Activated naive CD8-positive, alpha-beta T cell treated with anti-CD3 and anti-CD28 coated beads, Interleukin-2, amount 50 U/mL, for 24 hours (primary cell): Measurements from ENCODE around the gene FAM98B.
"Not testable (repeated sequence)": the region's sequence is repeated elsewhere in the genome, so short reads cannot be mapped to it uniquely, and the experiment has no call there.

Experiments used
- ATAC-seq: fragments of 150-1000 bp; cut with Tn5 transposase; one replicate; pipeline ENCODE4 v1.10.0; 2021
- DNase-seq: peaks from one replicate; pipeline ENCODE4 v3.0.0; 2021
- H3K27ac Mint-ChIP-seq: one replicate; pipeline ENCODE4 v1.8.0; 2021; ENCODE audit warnings: mild to moderate bottlenecking, mixed read lengths
- H3K27me3 Mint-ChIP-seq: one replicate; pipeline ENCODE4 v1.8.0; 2021; ENCODE audit warnings: mixed read lengths
- H3K36me3 Mint-ChIP-seq: one replicate; pipeline ENCODE4 v1.8.0; 2021; ENCODE audit warnings: low read depth, mixed read lengths
- H3K4me1 Mint-ChIP-seq: one replicate; pipeline ENCODE4 v1.8.0; 2021; ENCODE audit warnings: mixed read lengths
- H3K4me3 Mint-ChIP-seq: one replicate; pipeline ENCODE4 v1.8.0; 2021; ENCODE audit warnings: mild to moderate bottlenecking, moderate library complexity, mixed read lengths
- H3K9me3 Mint-ChIP-seq: one replicate; pipeline ENCODE4 v1.8.0; 2021; ENCODE audit warnings: mixed read lengths

FAM98B gene

GRCh38 chr15:38453971-38454695 is at the start of gene FAM98B:
Gene FAM98B (plus strand): TSS chr15:38454127. CDS start chr15:38454162, 35 bp downstream.
- H3K27me3 Mint-ChIP-seq: no peaks in the 10 kb centered on the region
- DNase-seq (peak; percentile 94), ATAC-seq (peak; percentile 98)
- peak within 1 kb of the TSS; percentile 92 for H3K27ac Mint-ChIP-seq
- H3K4me3 Mint-ChIP-seq: peak within 1 kb of the TSS; percentile 89
- peaks cover 34% of the 10 kb centered on the region for H3K4me1 Mint-ChIP-seq
- no peaks in the 10 kb centered on the region for H3K9me3 Mint-ChIP-seq
- peaks cover 3% of the 10 kb centered on the region for H3K36me3 Mint-ChIP-seq

DNA sequence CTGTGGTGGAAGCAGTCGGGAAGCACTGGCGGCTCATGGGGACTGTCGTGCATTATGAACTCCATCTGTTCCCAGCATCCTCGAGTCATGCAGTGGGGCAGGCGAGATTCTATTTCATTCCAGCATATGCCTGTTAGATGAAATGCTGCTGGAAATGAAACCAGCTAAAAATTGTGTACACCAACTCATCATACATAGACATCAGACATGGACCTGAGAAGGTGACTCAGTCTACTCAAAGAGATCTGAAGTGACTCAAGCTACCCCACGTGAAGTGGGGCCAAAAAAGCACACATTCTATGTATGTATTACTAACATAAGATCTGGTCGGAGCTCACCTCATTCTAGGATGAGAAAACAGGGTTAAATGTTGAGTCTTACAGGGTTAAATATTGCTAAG is 47.5 kb upstream of the FAM98B start:
- Mint-ChIP-seq H3K9me3 (no peaks in the 10 kb centered on the region), H3K4me3 (no peak overlapping the region), H3K4me1 (no peaks in the 10 kb centered on the region), H3K27me3 (peaks cover 6% of the 10 kb centered on the region), H3K27ac (no peak overlapping the region), H3K36me3 (no peaks in the 10 kb centered on the region)
- ATAC-seq (no peak), DNase-seq (no peak)

- Mint-ChIP-seq H3K9me3 (no peaks in the 10 kb centered on the region), H3K27ac (no peak overlapping the region), H3K4me3 (no peak overlapping the region), H3K36me3 (no peaks in the 10 kb centered on the region), H3K4me1 (no peaks in the 10 kb centered on the region), H3K27me3 (peaks cover 7% of the 10 kb centered on the region)
- DNase-seq: no peak
- ATAC-seq: no peak
Measured at GRCh38 chr15:38408576-38408975, 45.4 kb upstream of the FAM98B start.

DNA sequence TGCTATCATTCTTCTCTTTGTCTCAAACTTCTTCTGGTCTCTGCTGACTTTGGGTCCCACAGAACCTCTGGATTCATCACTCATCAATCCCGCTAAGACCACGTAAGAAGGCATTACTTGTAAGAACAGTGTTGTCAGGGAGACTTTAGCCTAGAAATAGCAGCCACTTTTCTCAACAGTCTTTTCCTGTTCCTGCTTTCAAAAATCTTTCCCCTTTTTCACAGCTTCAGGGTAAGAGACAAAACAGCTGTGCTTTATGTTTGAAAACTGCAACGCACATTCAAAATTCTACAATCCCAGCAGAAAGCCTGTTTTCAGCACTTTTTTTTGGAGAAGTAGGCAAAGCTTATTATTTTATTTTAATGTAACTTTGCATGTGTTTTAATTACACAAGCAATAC is 42.0 kb upstream of the FAM98B start:
- H3K36me3 Mint-ChIP-seq: no peaks in the 10 kb centered on the region
- H3K9me3 Mint-ChIP-seq: no peaks in the 10 kb centered on the region
- H3K4me3 Mint-ChIP-seq: no peak overlapping the region
- no peak for ATAC-seq
- no peak overlapping the region for H3K27ac Mint-ChIP-seq
- H3K4me1 Mint-ChIP-seq: no peaks in the 10 kb centered on the region
- DNase-seq: no peak
- peaks cover 29% of the 10 kb centered on the region for H3K27me3 Mint-ChIP-seq

DNA sequence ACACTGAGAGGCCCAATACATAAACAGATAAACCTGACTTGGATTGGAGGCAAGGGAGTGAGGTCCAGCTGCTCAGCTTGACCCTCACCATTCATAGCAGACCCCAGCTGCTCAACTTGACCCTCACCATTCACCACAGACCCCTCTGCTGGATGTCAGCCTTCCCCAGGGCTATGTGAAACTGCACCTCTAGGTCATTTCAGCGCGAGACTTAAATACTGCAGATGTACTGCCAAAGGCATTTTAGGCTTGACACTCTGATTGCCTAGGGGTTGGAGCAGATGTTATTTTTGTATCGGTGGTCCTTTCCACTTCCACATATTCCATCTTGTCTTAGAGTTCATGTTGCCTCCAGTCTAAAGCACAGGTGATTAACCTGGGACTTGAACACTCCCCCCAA is 41.5 kb upstream of the FAM98B start:
- no peaks in the 10 kb centered on the region for H3K9me3 Mint-ChIP-seq
- H3K4me3 Mint-ChIP-seq: no peak overlapping the region
- DNase-seq: no peak
- H3K36me3 Mint-ChIP-seq: no peaks in the 10 kb centered on the region
- H3K27me3 Mint-ChIP-seq: peaks cover 30% of the 10 kb centered on the region
- no peak for ATAC-seq
- H3K27ac Mint-ChIP-seq: no peak overlapping the region
- no peaks in the 10 kb centered on the region for H3K4me1 Mint-ChIP-seq

DNA sequence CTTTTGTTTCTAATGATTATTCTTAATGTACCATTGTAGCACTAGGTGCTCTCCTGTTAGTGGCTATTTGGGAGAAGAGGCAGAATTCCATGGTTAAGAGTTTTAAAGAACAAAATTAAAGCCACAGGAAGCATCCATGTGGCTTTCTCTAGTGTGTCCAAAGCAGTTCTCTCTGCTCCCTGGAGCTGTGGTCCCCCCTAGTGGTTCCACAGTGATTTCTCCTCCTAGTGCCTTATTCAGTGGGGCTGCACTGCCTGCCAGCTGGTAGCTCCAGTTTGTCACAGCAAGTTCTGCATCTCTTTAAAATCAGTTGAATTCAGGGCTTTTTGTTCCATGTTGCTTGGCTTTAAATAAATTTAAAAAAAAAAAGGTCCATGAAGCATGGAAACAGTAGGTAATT is 39.6 kb upstream of the FAM98B start:
- ATAC-seq (peak; percentile 43), DNase-seq (peak; percentile 7)
- Mint-ChIP-seq H3K27me3 (peaks cover 33% of the 10 kb centered on the region), H3K4me1 (no peaks in the 10 kb centered on the region), H3K27ac (no peak overlapping the region), H3K4me3 (no peak overlapping the region), H3K9me3 (no peaks in the 10 kb centered on the region), H3K36me3 (no peaks in the 10 kb centered on the region)

- no peaks in the 10 kb centered on the region for H3K4me1 Mint-ChIP-seq
- no peak for ATAC-seq
- no peaks in the 10 kb centered on the region for H3K9me3 Mint-ChIP-seq
- no peaks in the 10 kb centered on the region for H3K36me3 Mint-ChIP-seq
- peaks cover 23% of the 10 kb centered on the region for H3K27me3 Mint-ChIP-seq
- no peak overlapping the region for H3K4me3 Mint-ChIP-seq
- H3K27ac Mint-ChIP-seq: no peak overlapping the region
- no peak for DNase-seq
Measured at GRCh38 chr15:38421069-38421690, 32.7 kb upstream of the FAM98B start.

DNA sequence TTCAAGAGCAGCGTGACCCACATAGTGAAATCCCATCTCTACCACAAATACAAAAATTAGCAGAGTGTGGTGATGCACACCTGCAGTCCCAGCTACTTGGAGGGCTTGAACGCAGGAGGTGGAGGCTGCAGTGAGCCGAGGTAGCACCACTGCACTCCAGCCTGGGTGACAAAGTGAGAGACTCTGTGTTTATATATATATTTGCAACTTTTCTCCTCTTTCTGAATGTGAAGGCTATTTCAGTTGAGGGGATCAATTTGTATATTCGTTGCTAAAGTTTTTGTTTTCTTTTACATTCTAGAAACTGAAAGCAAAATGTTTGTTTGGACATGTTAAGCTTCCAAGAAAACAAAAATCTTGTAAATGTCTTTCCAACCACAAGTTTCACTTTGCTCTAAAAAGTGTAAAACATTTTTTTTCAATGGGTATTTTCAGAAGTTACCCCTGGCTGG is 29.8 kb upstream of the FAM98B start:
- H3K4me3 Mint-ChIP-seq: no peak overlapping the region
- DNase-seq (no peak), ATAC-seq (no peak)
- H3K9me3 Mint-ChIP-seq: no peaks in the 10 kb centered on the region
- no peaks in the 10 kb centered on the region for H3K36me3 Mint-ChIP-seq
- no peak overlapping the region for H3K27ac Mint-ChIP-seq
- peaks cover 15% of the 10 kb centered on the region for H3K27me3 Mint-ChIP-seq
- no peaks in the 10 kb centered on the region for H3K4me1 Mint-ChIP-seq

DNA sequence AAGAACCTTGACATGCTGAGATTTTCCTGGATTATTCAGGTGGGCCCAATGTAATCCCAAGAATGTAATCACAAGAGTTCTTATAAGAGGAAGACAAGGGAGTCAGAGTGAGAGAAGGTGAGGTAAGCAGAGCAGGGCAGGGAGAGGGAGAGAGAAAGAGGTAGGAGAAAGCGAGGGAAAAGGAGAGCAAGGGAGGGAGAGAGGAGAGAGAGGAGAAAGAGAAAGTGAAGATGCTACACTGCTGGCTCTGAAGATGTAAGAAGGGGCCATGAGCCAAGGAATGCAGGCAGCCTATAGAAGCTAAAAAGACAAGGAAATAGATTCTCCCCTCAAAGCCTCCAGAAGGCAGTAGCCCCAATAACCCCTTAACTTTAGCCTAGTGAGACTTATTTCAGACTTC is 28.7 kb upstream of the FAM98B start:
- H3K4me3 Mint-ChIP-seq: no peak overlapping the region
- H3K4me1 Mint-ChIP-seq: no peaks in the 10 kb centered on the region
- no peak overlapping the region for H3K27ac Mint-ChIP-seq
- DNase-seq: no peak
- H3K27me3 Mint-ChIP-seq: peaks cover 13% of the 10 kb centered on the region
- no peak for ATAC-seq
- no peaks in the 10 kb centered on the region for H3K36me3 Mint-ChIP-seq
- no peaks in the 10 kb centered on the region for H3K9me3 Mint-ChIP-seq

- Mint-ChIP-seq H3K4me1 (no peaks in the 10 kb centered on the region), H3K27ac (no peak overlapping the region), H3K36me3 (no peaks in the 10 kb centered on the region), H3K9me3 (no peaks in the 10 kb centered on the region), H3K4me3 (no peak overlapping the region), H3K27me3 (peaks cover 8% of the 10 kb centered on the region)
- DNase-seq (no peak), ATAC-seq (no peak)
Measured at GRCh38 chr15:38427380-38427779, 26.5 kb upstream of the FAM98B start.

DNA sequence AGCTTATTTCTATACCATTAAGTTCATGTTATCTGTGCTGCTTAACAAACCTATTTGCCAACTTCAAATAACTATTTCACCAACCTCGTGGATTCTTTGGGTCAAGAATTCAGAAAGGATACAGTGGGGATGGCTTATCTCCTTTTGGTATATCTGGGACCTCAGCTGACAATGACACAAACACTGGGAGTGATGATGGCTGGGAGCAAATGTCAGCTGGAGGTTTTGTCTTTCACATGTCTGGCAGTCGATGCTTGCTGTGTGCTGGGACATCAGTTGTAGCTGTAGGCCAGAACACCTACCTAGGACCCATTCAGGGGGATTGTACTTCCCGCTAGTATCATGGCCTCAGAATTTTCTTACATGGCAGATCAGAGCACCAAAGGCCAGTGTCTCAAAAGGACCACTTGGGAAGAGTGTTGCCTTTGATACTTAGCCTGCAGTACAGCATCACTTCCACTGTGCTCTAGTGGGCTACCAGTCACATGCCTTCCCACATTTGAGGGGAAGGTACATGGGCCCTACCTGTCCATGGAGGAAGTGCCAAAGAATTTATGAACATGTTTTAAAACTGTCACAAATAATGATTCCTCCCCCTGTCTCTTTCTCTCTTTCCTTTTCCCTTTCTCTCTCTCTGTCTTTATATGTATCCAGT is 23.7 kb upstream of the FAM98B start:
- ATAC-seq (no peak), DNase-seq (no peak)
- H3K4me1 Mint-ChIP-seq: no peaks in the 10 kb centered on the region
- H3K27me3 Mint-ChIP-seq: peaks cover 14% of the 10 kb centered on the region
- H3K36me3 Mint-ChIP-seq: no peaks in the 10 kb centered on the region
- H3K27ac Mint-ChIP-seq: no peak overlapping the region
- no peaks in the 10 kb centered on the region for H3K9me3 Mint-ChIP-seq
- H3K4me3 Mint-ChIP-seq: no peak overlapping the region

- H3K36me3 Mint-ChIP-seq: no peaks in the 10 kb centered on the region
- H3K4me1 Mint-ChIP-seq: peaks cover 6% of the 10 kb centered on the region
- H3K27me3 Mint-ChIP-seq: peaks cover 28% of the 10 kb centered on the region
- ATAC-seq: no peak
- H3K4me3 Mint-ChIP-seq: no peak overlapping the region
- no peaks in the 10 kb centered on the region for H3K9me3 Mint-ChIP-seq
- no peak overlapping the region for H3K27ac Mint-ChIP-seq
- DNase-seq: no peak
Measured at GRCh38 chr15:38436993-38437392, 16.9 kb upstream of the FAM98B start.

GRCh38 chr15:38437603-38438002 is 16.3 kb upstream of the FAM98B start:
- H3K27me3 Mint-ChIP-seq: peaks cover 28% of the 10 kb centered on the region
- H3K4me3 Mint-ChIP-seq, H3K27ac Mint-ChIP-seq, H3K4me1 Mint-ChIP-seq, DNase-seq, H3K36me3 Mint-ChIP-seq, H3K9me3 Mint-ChIP-seq, ATAC-seq: not testable (repeated sequence)

- H3K4me1 Mint-ChIP-seq: peaks cover 6% of the 10 kb centered on the region
- ATAC-seq: no peak
- DNase-seq: no peak
- no peak overlapping the region for H3K27ac Mint-ChIP-seq
- H3K27me3 Mint-ChIP-seq: peaks cover 28% of the 10 kb centered on the region
- no peak overlapping the region for H3K4me3 Mint-ChIP-seq
- H3K9me3 Mint-ChIP-seq: no peaks in the 10 kb centered on the region
- no peaks in the 10 kb centered on the region for H3K36me3 Mint-ChIP-seq
Measured at GRCh38 chr15:38438031-38438986, 15.6 kb upstream of the FAM98B start.
